B cell (primary cell): ENCODE results near the gene ZEB2. TPM values are rescaled to one million over a fixed set of nuclear protein-coding genes. Genes with fewer than 3 reads are reported as not detected.
A peak's percentile ranks its signal among the peaks of the same experiment; 100 is the strongest.

Experiments
- ATAC-seq: fragments of 200-7000 bp; cut with Tn5 transposase; one replicate; pipeline ENCODE4 v1.10.0; 2021; ENCODE audit warnings: low read depth, mild to moderate bottlenecking, moderate number of reproducible peaks, moderate library complexity
- CTCF ChIA-PET: fragments of 350-600 bp; sonication (Branson Sonifier 250); formaldehyde crosslinking; loops from one replicate; lab custom pipeline; 2021; ENCODE audit warnings: antibody characterized with exemption, inconsistent platforms; lab: Charles Lee
- POLR2A ChIA-PET: fragments of 350-600 bp; sonication (Branson Sonifier 250); formaldehyde crosslinking; loops from one replicate; lab custom pipeline; 2021; ENCODE audit warnings: antibody characterized with exemption; lab: Charles Lee
- DNase-seq: peaks from one replicate; pipeline ENCODE4 v3.0.0; 2013
- H2AFZ ChIP-seq: 2 replicates; pipeline ENCODE4 v1.6.1; 2012; ENCODE audit warnings: mild to moderate bottlenecking, low read depth, low read length; ENCODE audit not compliant: insufficient read depth, poor library complexity, severe bottlenecking
- H3K27ac ChIP-seq, 2 donors: 1 replicate in 1 of 2; 2 replicates in 1 of 2; pipeline ENCODE4 v1.5.1; 2012 to 2013; ENCODE audit warnings: low read length in 2 of 2, mild to moderate bottlenecking in 2 of 2, moderate library complexity in 1 of 2
- H3K27me3 ChIP-seq, 4 experiments: fragments of 200-600 bp in 1 of 4; sonication (generic) in 1 of 4; replicated peaks in 1 of 4; 1 replicate in 2 of 4; 2 replicates in 2 of 4; pipeline versions ENCODE4 v1.6.1 to v1.7.0; 2013 to 2016; ENCODE audit warnings: low read length in 3 of 4, mild to moderate bottlenecking in 2 of 4, mixed read lengths in 1 of 4, moderate library complexity in 1 of 4; ENCODE audit not compliant: insufficient read depth in 4 of 4, control insufficient read depth in 3 of 4; ENCODE audit errors: control extremely low read depth in 1 of 4
- H3K36me3 ChIP-seq, 2 experiments: replicated peaks in 1 of 2; 1 replicate in 1 of 2; 2 replicates in 1 of 2; pipeline versions ENCODE4 v1.6.1 to v1.7.1; 2013; ENCODE audit warnings: low read length in 1 of 2; ENCODE audit not compliant: insufficient read depth in 2 of 2, control insufficient read depth in 1 of 2; ENCODE audit errors: control extremely low read depth in 1 of 2, extremely low read depth in 1 of 2
- H3K4me1 ChIP-seq, 2 donors: fragments of 200-600 bp in 1 of 2; sonication (generic) in 1 of 2; 1 replicate in 1 of 2; 2 replicates in 1 of 2; pipeline versions ENCODE4 v1.5.1 to v1.6.1; 2013 to 2017; ENCODE audit warnings: low read length in 2 of 2; ENCODE audit not compliant: control insufficient read depth in 2 of 2, insufficient read depth in 2 of 2
- H3K4me2 ChIP-seq: replicated peaks from 2 replicates; pipeline ENCODE3; 2012; ENCODE audit warnings: mild to moderate bottlenecking, low read depth, low read length; ENCODE audit not compliant: poor library complexity, severe bottlenecking
- H3K4me3 ChIP-seq, 5 experiments: fragments of 200-600 bp in 1 of 5; sonication (generic) in 1 of 5; 1 replicate in 3 of 5; 2 replicates in 2 of 5; pipeline versions ENCODE4 v1.5.1 to v1.7.0; 2011 to 2016; ENCODE audit warnings: low read length in 4 of 5, mild to moderate bottlenecking in 4 of 5, low read depth in 2 of 5, control low read depth in 1 of 5, moderate library complexity in 1 of 5; ENCODE audit not compliant: insufficient read depth in 1 of 5; ENCODE audit errors: control extremely low read depth in 1 of 5, extremely low read depth in 1 of 5
- H3K79me2 ChIP-seq: fragments of 200-600 bp; sonication (generic); one replicate; pipeline ENCODE4 v1.6.0; 2016; ENCODE audit warnings: low read length; ENCODE audit not compliant: control insufficient read depth, insufficient read depth
- H3K9ac ChIP-seq: fragments of 200-600 bp; sonication (generic); 2 replicates; pipeline ENCODE4 v1.6.1; 2017; ENCODE audit warnings: mild to moderate bottlenecking, low read length, moderate library complexity
- H3K9me3 ChIP-seq, 3 donors: one replicate each; pipeline versions ENCODE4 v1.6.1 to v1.7.1; 2013; ENCODE audit warnings: low read length in 2 of 3; ENCODE audit not compliant: control insufficient read depth in 2 of 3, insufficient read depth in 1 of 3; ENCODE audit errors: control extremely low read depth in 1 of 3
- H4K20me1 ChIP-seq: 2 replicates; pipeline ENCODE4 v1.6.0; 2012; ENCODE audit warnings: mild to moderate bottlenecking, low read length; ENCODE audit not compliant: insufficient read depth, control insufficient read depth, poor library complexity, severe bottlenecking
- H3K27ac Mint-ChIP-seq: one replicate; pipeline ENCODE4 v1.8.0; 2021; ENCODE audit warnings: mixed read lengths
- H3K27me3 Mint-ChIP-seq: one replicate; pipeline ENCODE4 v1.8.0; 2021; ENCODE audit warnings: mixed read lengths
- H3K4me1 Mint-ChIP-seq: one replicate; pipeline ENCODE4 v1.8.0; 2021; ENCODE audit warnings: mixed read lengths
- H3K4me3 Mint-ChIP-seq: one replicate; pipeline ENCODE4 v1.8.0; 2021; ENCODE audit warnings: mixed read lengths
- H3K9me3 Mint-ChIP-seq: one replicate; pipeline ENCODE4 v1.8.0; 2022; ENCODE audit warnings: mixed read lengths; ENCODE audit not compliant: insufficient read depth
- EZH2 ChIP-seq: IDR thresholded peaks from 2 replicates; pipeline ENCODE4 v1.6.1; 2012; ENCODE audit warnings: borderline replicate concordance, low read depth, mild to moderate bottlenecking, moderate library complexity, low read length; ENCODE audit not compliant: insufficient read depth, poor library complexity, severe bottlenecking
- WGBS: methylation state at CpG from one replicate; pipeline ENCODE4 v1.1.5; 2013; ENCODE audit warnings: missing lambda C conversion rate; ENCODE audit not compliant: insufficient coverage; 5-methylcytosine and 5-hydroxymethylcytosine counted together
- intact Hi-C: fragments of 100-400 bp; cut with micrococcal nuclease; formaldehyde crosslinking; loops from one replicate; pipeline ENCODE4 v1.10.0; 2022
- polyA plus RNA-seq: library from polyadenylated mRNA; depleted of rRNA; stranded (reverse); fragments of >200 nt; gene quantifications from 2 replicates; pipeline ENCODE4 v1.2.3, GENCODE V29; 2012
- total RNA-seq, 2 donors: library from RNA; stranded (reverse); fragments of 120-200 nt in 1 of 2; gene quantifications; 1 replicate in 1 of 2; 2 replicates in 1 of 2; pipeline versions ENCODE4 v1.2.3 to v1.2.4, GENCODE V29; 2013 to 2022
- TF ChIP-seq, protein P1 (sequence below): fragments of 200-600 bp; IDR thresholded peaks from one replicate; pipeline ENCODE4 v1.8.0; 2022; ENCODE audit warnings: antibody characterized with exemption, mild to moderate bottlenecking

The ZEB2 gene
- total and polyA plus RNA-seq, 2 donors (not counting 1 experiment from before 2014, with no cell fraction given), result 56.3 to 217 TPM

DNA sequence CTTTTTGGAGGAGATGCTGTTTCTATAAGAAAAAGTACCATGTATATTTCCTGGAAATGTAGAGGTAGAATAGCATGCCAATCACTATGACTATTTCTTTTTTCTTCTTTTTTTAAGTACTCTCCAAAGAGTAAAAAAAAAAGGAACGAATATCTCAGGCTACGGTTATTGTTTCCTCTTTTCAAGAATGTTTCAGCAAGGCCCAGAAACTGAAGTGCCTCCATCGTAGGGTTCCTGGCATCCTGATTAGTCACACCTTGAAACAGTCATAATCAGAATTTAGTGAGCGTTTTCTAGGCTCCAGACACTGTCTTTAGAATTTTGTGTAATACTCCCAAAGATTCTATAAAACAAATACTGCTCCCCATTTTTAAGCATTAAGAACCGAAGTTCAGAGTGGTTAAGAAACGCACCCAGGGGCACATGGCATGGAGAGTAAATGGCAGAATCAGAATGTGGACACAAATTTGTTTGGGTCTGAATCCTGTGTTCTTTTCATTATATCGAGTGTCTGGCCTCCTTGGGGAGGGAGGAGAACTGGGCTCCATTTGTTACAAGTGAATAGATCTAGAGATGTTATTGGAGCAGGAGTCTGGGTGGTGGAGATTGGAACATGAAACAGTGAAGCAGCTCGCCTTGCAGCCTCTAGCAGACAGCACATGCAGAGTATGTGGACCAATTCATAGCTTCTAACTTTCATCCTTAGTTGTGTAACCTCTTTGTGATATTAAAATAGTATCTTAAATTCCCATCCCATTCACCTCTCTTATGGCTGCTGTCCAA is 26.7 kb downstream of the ZEB2 start:
- H3K27ac ChIP-seq, result peak overlapping the region in 1 of 2 donors; percentile 45
- DNase-seq (peak; percentile 37), ATAC-seq (peak; percentile 42)
- Mint-ChIP-seq H3K9me3 (no peaks in the 10 kb centered on the region), H3K27ac (peak overlapping the region; percentile 28), H3K4me1 (peaks cover 82% of the 10 kb centered on the region), H3K27me3 (no peaks in the 10 kb centered on the region), H3K4me3 (peak overlapping the region; percentile 6)
- no peak overlapping the region for H3K9ac ChIP-seq
- peaks cover 71% of the 10 kb centered on the region for H4K20me1 ChIP-seq
- no peak overlapping the region for H3K4me3 ChIP-seq
- H3K4me2 ChIP-seq, result no peak overlapping the region
- peaks cover 89% of the 10 kb centered on the region for H3K79me2 ChIP-seq
- peaks cover 5 to 16% of the 10 kb centered on the region in 2 experiments for H3K36me3 ChIP-seq
- no peaks in the 10 kb centered on the region for H3K27me3 ChIP-seq
- ChIA-PET POLR2A (no interaction called here), CTCF (interaction anchor here (0.5 kb wide), 1 partner anchor 99 kb away, joined by 4 read pairs; no protein-coding TSS in a partner anchor)
- peaks cover 30 to 31% of the 10 kb centered on the region in 2 donors for H3K4me1 ChIP-seq
- peaks cover 0 to 3% (median 0%) of the 10 kb centered on the region in 3 donors for H3K9me3 ChIP-seq
- 50% methylated on average over 5 of the region's 8 CpGs for WGBS
- TF ChIP-seq, protein P1, sequence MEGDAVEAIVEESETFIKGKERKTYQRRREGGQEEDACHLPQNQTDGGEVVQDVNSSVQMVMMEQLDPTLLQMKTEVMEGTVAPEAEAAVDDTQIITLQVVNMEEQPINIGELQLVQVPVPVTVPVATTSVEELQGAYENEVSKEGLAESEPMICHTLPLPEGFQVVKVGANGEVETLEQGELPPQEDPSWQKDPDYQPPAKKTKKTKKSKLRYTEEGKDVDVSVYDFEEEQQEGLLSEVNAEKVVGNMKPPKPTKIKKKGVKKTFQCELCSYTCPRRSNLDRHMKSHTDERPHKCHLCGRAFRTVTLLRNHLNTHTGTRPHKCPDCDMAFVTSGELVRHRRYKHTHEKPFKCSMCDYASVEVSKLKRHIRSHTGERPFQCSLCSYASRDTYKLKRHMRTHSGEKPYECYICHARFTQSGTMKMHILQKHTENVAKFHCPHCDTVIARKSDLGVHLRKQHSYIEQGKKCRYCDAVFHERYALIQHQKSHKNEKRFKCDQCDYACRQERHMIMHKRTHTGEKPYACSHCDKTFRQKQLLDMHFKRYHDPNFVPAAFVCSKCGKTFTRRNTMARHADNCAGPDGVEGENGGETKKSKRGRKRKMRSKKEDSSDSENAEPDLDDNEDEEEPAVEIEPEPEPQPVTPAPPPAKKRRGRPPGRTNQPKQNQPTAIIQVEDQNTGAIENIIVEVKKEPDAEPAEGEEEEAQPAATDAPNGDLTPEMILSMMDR, result no peak
- no peak for TF ChIP-seq EZH2
- intact Hi-C loops, result no loop called here
- H2AFZ ChIP-seq, result no peak overlapping the region

DNA sequence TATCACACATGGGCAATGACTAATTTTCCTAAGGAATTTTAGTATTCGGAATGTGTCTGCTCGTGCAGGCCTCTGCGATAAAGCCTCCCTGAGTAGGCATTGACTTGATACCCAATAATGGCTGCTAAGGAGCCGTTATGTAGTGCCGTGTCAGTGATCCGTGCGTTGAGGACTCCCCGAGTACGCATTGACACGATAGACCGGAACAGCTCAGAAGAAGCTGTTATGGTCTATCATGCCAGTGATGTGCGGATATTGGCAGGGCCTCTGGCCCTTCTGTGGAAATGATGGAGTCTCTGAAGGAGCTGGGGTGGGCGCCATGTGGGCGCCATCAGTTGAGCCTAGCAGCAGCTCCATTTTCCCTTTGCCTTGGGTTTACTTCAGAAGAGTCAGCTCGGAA is 29.1 kb downstream of the ZEB2 start:
- peaks cover 73% of the 10 kb centered on the region for H3K4me1 Mint-ChIP-seq
- Histone ChIP-seq H4K20me1 (peaks cover 79% of the 10 kb centered on the region), H3K4me1 (peaks cover 25% of the 10 kb centered on the region in 2 donors), H3K9me3 (peaks cover 0 to 3% (median 0%) of the 10 kb centered on the region in 3 donors), H3K27me3 (no peaks in the 10 kb centered on the region), H3K4me3 (peak overlapping the region in 1 of 5 experiments; percentile 39), H3K36me3 (peaks cover 5 to 11% of the 10 kb centered on the region in 2 experiments), H3K27ac (peak overlapping the region in 1 of 2 donors; percentile 56), H2AFZ (no peak overlapping the region), H3K9ac (peak overlapping the region; percentile 9), H3K4me2 (peak overlapping the region; percentile 34), H3K79me2 (peaks cover 98% of the 10 kb centered on the region)
- DNase-seq (no peak), ATAC-seq (no peak)
- CTCF ChIA-PET, result no interaction called here
- POLR2A ChIA-PET, result interaction anchor here (0.6 kb wide), 1 partner anchor 93 kb away, joined by 3 read pairs; no protein-coding TSS in a partner anchor
- peak overlapping the region; percentile 79 for H3K27ac Mint-ChIP-seq
- no peak for TF ChIP-seq EZH2
- TF ChIP-seq, protein P1, result no peak
- 86% methylated on average over 14 of the region's 15 CpGs for WGBS
- intact Hi-C loops, result loop anchor here (2.0 kb wide), 1 partner anchor 14 kb away; no protein-coding TSS in a partner anchor
- no peaks in the 10 kb centered on the region for H3K27me3 Mint-ChIP-seq
- peak overlapping the region; percentile 50 for H3K4me3 Mint-ChIP-seq
- no peaks in the 10 kb centered on the region for H3K9me3 Mint-ChIP-seq
